Brain microvascular endothelial cell (primary cell): ENCODE results near the gene NKIRAS1.
"Not testable (repeated sequence)": the region's sequence is repeated elsewhere in the genome, so short reads cannot be mapped to it uniquely, and the experiment has no call there.

Experiments
- DNase-seq: peaks from one replicate; pipeline ENCODE4 v3.0.0-alpha.2; 2020
- H3K27ac ChIP-seq: fragments of 250-450 bp; sonication (Bioruptor Pico); 2 replicates; pipeline ENCODE4 v1.5.1; 2020; ENCODE audit warnings: mild to moderate bottlenecking, moderate library complexity
- H3K27me3 ChIP-seq: fragments of 250-450 bp; sonication (Bioruptor Pico); replicated peaks from 2 replicates; pipeline ENCODE4 v1.5.1; 2020; ENCODE audit warnings: mild to moderate bottlenecking
- H3K36me3 ChIP-seq: fragments of 250-450 bp; sonication (Bioruptor Pico); replicated peaks from 2 replicates; pipeline ENCODE4 v1.5.1; 2020; ENCODE audit warnings: mild to moderate bottlenecking
- H3K4me3 ChIP-seq: 2 replicates; pipeline ENCODE4 v1.5.1; 2011; ENCODE audit warnings: low read depth, mild to moderate bottlenecking, control low read depth, low read length, moderate library complexity
- in situ Hi-C: cut with HindIII; loops from 2 replicates; pipeline ENCODE4 v1.10.0; 2017; ENCODE audit warnings: low sequenced_read_pairs, low pct_ligation_motif_present
- TF ChIP-seq, protein P1 (sequence below): IDR thresholded peaks from 2 replicates; pipeline ENCODE4 v1.5.1; 2011; ENCODE audit warnings: low read depth, mild to moderate bottlenecking, moderate library complexity, low read length, control low read depth, inconsistent platforms; ENCODE audit errors: missing control alignments

The NKIRAS1 gene

DNA sequence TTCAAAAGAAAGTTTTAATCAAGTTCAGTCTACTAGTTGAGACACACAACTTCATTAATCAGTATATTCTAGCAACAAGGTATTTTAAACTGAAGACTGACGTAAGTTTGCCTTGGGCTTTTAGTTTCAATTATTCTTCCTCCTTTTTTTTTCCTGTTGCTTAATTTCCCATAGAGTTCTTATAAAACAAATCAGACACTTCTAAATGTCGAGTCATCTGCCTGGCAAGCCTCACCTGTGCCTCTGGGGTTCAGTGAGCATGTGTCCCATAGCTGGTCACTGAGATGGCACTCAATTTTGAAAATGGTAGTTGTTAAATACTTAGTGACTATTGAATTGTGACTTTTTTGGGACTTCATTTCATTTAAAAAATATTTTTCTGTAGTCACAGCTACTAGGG, 27.4 kb downstream of the NKIRAS1 start:
- Histone ChIP-seq H3K27ac (no peak overlapping the region), H3K4me3 (no peak overlapping the region), H3K27me3 (no peaks in the 10 kb centered on the region), H3K36me3 (peaks cover 3% of the 10 kb centered on the region)
- no peak for DNase-seq
- in situ Hi-C loops: no loop called here
- TF ChIP-seq, protein P1, sequence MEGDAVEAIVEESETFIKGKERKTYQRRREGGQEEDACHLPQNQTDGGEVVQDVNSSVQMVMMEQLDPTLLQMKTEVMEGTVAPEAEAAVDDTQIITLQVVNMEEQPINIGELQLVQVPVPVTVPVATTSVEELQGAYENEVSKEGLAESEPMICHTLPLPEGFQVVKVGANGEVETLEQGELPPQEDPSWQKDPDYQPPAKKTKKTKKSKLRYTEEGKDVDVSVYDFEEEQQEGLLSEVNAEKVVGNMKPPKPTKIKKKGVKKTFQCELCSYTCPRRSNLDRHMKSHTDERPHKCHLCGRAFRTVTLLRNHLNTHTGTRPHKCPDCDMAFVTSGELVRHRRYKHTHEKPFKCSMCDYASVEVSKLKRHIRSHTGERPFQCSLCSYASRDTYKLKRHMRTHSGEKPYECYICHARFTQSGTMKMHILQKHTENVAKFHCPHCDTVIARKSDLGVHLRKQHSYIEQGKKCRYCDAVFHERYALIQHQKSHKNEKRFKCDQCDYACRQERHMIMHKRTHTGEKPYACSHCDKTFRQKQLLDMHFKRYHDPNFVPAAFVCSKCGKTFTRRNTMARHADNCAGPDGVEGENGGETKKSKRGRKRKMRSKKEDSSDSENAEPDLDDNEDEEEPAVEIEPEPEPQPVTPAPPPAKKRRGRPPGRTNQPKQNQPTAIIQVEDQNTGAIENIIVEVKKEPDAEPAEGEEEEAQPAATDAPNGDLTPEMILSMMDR: no peak

DNA sequence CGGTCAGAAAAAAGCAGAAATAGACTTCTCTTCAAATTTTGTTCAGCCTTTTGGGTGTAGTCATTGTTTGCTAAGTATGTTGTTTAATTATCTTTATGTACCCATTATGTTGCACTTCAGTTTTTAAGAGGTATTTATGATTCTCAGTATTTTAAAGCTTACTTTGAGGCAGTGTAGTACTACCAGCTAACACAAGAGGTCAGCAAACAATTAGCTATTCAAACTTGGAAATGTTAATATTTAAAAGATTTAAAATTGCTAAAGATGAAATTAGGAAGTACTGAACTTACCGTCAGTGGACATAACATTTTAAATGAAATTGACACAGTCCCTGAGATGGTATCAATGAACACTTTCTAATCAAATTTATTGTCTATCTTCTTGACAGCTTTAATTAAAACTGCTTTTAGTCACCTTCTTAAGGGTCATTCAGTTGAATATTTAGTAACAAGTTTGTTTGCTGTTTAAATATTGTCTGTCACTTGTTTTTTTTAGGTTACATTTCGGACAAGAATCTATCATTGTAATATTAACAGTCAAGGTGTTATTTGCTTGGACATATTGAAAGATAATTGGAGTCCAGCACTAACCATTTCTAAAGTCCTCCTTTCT, 28.1 kb downstream of the NKIRAS1 start:
- DNase-seq: peak; percentile 25
- TF ChIP-seq, protein P1: peak; percentile 58
- Histone ChIP-seq H3K36me3 (peaks cover 3% of the 10 kb centered on the region), H3K27ac (no peak overlapping the region), H3K4me3 (no peak overlapping the region), H3K27me3 (no peaks in the 10 kb centered on the region)
- in situ Hi-C loops: no loop called here

- TF ChIP-seq, protein P1: no peak
- H3K27ac ChIP-seq: no peak overlapping the region
- H3K36me3 ChIP-seq: no peaks in the 10 kb centered on the region
- H3K27me3 ChIP-seq: no peaks in the 10 kb centered on the region
- no peak overlapping the region for H3K4me3 ChIP-seq
- in situ Hi-C loops: no loop called here
- no peak for DNase-seq
These were observed 30.5 kb downstream of the NKIRAS1 start for GRCh38 chr3:23886311-23886710.

DNA sequence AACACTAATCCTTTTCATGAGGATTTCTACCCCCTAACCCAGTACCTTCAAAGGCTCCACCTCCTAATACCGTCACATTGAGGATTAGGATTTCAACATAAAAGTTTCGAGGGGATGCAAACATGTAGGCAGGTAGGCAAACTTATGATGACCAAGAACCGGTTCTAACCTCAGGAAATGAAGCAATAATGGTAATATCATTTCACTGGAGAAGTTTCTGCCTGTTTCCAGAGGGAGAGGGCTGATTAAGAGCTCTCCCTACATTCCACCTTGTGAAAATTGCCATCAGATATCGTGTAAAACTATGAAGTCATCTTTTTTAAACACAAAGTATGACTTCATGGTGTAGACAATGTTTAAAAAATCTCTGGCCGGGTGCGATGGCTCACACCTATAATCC, 31.6 kb downstream of the NKIRAS1 start:
- Histone ChIP-seq H3K27ac (no peak overlapping the region), H3K27me3 (no peaks in the 10 kb centered on the region), H3K36me3 (no peaks in the 10 kb centered on the region), H3K4me3 (no peak overlapping the region)
- in situ Hi-C loops: no loop called here
- TF ChIP-seq, protein P1: no peak
- no peak for DNase-seq

DNA sequence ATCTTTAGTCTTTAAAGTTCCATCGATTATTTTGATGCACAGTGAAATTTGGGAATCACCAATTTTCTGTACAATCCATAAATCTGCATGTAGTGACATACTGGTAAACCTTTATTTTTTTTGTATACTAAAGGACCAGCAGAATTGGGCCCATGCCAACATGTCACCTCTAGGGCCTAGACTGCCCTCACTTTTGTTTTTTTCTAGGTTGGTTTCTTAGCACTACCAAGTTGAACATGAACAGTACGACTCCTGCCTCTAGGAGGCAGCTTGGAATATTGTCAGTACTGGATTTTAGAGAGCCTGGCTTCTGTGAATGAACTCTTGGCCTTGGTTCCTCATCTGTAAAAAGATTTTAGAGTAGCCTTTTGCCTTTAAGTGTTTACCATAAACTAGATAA, 32.3 kb downstream of the NKIRAS1 start:
- TF ChIP-seq, protein P1: peak; percentile 44
- in situ Hi-C loops: no loop called here
- no peak overlapping the region for H3K27ac ChIP-seq
- no peaks in the 10 kb centered on the region for H3K27me3 ChIP-seq
- no peaks in the 10 kb centered on the region for H3K36me3 ChIP-seq
- DNase-seq: no peak
- no peak overlapping the region for H3K4me3 ChIP-seq

- no peak overlapping the region for H3K27ac ChIP-seq
- in situ Hi-C loops: no loop called here
- no peaks in the 10 kb centered on the region for H3K36me3 ChIP-seq
- no peak for DNase-seq
- H3K4me3 ChIP-seq: no peak overlapping the region
- TF ChIP-seq, protein P1: no peak
- H3K27me3 ChIP-seq: no peaks in the 10 kb centered on the region
These were observed 34.3 kb downstream of the NKIRAS1 start for GRCh38 chr3:23882487-23882918.

DNA sequence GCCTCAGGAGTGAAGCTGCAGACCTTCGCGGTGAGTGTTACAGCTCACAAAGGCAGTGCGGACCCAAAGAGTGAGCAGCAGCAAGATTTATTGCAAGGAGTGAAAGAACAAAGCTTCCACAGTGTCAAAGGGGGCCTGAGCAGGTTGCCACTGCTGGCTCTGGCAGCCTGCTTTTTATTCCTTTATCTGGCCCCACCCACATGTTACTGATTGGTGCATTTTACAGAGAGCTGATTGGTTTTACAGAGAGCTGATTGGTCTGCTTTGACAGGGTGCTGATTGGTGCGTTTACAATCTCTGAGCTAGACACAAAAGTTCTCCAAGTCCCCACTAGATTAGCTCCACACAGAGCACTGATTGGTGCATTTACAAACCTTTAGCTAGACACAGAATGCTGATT, 34.8 kb downstream of the NKIRAS1 start:
- H3K27me3 ChIP-seq, H3K36me3 ChIP-seq, in situ Hi-C loops, H3K27ac ChIP-seq, H3K4me3 ChIP-seq, DNase-seq: not testable (repeated sequence)
